Measurements from ENCODE around the gene TMEM8B.
"Not testable (repeated sequence)": the region's sequence is repeated elsewhere in the genome, so short reads cannot be mapped to it uniquely, and the experiment has no call there.

The TMEM8B gene

GRCh38 chr9:35906923-35907699 lies 78.1 kb downstream of the TMEM8B start:
- FAIRE-seq (no peak), DNase-seq (ENCODE audit: insufficient read length, low spot score) (no peak)
- TF ChIP-seq POLR2A (IDR thresholded peaks at IDR 0.05; ENCODE audit: low read depth, low read length) = no peak

DNA sequence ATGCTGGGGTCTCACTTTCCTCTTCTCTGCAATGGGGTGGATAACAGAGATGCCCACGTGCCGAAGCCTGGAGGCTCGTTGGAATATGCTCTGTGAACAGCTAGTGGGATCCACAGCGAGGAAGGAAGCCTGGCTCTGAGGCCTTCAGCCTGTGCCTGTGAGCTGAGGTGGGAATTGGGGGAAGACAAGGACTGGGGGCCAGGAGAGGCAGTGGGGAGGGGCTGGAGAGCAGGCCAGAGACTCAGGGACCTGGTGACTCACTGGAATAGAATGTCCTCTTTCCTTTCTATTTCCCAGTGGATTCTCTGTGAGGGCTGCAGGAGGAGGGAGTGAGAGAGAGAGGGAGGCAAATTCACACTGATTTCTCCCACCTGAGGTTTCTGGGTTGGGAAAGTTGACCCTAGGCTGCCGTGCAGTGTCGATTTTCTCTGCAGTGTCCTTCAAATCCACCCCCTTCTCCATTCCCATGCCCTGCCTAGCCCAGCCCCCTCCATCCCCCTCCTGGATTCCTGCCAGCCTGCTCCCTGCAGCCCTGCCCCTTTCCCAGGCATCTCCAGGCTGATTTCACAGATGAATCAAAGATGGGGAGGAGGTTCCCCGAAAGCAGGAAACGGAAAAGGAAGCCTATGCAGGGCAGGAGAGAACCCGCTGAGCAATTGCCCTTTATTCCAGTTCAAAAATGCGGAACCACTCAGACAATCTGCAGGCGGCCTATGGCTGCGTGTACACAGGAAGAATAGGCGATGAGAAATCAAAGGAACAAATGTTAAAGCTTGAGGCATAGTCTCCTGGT lies 78.9 kb downstream of the TMEM8B start:
- no peak for FAIRE-seq

DNA sequence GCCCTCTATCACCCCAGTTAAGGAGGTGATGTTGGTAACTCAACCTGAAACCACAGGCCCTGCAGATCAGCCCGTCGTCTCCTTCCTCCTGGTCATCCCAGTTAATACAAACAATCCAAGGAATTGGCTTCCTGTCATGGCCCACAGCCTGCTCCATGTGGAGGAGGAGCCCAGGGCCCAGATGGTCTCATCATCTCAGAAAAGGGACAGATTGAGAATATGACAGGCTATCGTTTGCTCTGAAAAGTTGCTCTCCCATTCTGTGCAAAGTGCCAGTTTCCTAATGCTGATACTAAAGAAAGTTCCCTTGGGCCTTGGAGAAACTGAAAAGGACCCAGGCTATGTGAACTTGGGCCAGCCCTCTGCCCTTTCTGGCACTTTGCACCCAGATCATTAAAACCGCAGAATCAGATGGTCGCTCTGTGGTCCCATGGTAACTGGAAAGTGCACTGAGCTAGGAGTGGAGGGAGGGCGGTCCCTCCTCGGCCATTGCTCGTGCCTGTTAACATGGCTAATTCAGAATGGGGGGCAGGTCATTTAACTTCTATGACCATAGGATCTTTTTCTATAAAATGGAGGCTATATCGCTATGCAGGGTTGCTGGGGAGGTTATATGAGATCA lies 79.6 kb downstream of the TMEM8B start:
- DNase-seq (ENCODE audit: insufficient read length, low spot score) = no peak
- TF ChIP-seq POLR2A (IDR thresholded peaks at IDR 0.05; ENCODE audit: low read depth, low read length) = no peak
- no peak for FAIRE-seq

More for the DNA sequence above, 78.9 kb downstream of the TMEM8B start:
- peak; percentile 17; the same call in 1 of the 2 replicates for TF ChIP-seq POLR2A (IDR thresholded peaks at IDR 0.05; ENCODE audit: low read depth, low read length)
- DNase-seq (ENCODE audit: insufficient read length, low spot score) = peak; percentile 60

DNA sequence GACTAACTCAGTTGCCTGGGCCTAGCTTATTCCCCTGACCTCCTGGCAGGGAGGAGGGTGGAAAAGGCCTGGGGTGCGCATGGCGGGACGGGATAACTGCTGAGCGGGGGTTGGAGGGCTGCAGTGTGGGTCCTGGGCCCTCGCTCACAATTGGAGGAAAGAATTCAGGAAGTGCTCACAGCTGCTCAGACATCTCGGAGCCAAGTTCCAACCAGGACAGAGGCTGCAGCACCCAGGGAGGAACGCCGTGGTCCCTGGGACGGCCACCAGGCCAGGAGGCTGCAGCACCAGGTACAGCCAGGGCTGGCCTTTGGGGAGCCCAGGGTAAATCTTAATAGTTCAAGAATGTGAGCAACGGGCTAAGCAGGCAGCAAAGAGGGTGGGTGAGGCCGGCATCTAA lies 80.2 kb downstream of the TMEM8B start, which contains the start of gene SPAAR:
Gene SPAAR (plus strand): TSS at position 217 of the 400 bp plus-strand sequence. CDS start 974 bp downstream, outside the sequence.
- no peak for TF ChIP-seq POLR2A (IDR thresholded peaks at IDR 0.05; ENCODE audit: low read depth, low read length)
- no peak for DNase-seq (ENCODE audit: insufficient read length, low spot score)
- no peak for FAIRE-seq

GRCh38 chr9:35909687-35910612 lies 80.9 kb downstream of the TMEM8B start:
- TF ChIP-seq POLR2A (IDR thresholded peaks at IDR 0.05; ENCODE audit: low read depth, low read length) = no peak
- FAIRE-seq (no peak), DNase-seq (ENCODE audit: insufficient read length, low spot score) (no peak)

DNA sequence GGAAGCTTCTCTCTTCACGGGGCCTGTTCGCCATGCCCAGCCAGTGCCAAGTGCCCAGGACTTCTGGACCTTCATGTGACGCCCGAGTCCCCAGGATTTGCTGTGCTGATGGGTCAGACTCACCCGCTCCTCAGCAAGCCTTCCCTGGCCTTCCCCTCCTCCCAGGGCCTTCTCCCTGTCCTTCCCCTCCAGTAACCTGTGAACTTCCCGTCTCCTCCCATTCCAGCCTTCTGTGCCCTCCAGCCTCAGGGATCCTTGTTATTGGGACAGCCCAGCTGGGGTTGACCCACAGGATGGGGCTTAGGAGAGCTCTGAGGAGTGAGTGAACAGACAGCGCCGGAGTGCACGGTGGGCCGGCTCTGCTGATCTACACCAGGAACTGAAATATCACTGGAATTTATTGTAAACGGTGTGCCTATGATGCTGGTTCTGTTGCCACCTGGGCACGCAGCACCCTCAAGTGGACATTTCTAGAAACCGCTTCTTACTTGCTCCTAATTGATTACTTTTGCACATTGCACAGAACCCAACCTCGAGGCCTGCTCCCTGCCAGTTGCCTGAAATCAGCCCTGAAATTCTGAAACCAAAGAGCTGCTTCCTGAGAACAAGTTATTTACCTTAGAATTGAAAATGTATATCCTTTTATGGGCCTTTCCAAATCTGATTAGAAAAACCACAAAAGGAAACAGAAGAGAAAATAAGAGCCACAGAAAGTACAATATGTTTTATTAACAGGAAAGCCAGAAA lies 81.8 kb downstream of the TMEM8B start:
- no peak for TF ChIP-seq POLR2A (IDR thresholded peaks at IDR 0.05; ENCODE audit: low read depth, low read length)
- DNase-seq (ENCODE audit: insufficient read length, low spot score) = no peak
- FAIRE-seq = no peak

GRCh38 chr9:35911690-35912089 lies 82.7 kb downstream of the TMEM8B start:
- DNase-seq (ENCODE audit: insufficient read length, low spot score) (no peak), FAIRE-seq (no peak)
- TF ChIP-seq POLR2A (IDR thresholded peaks at IDR 0.05; ENCODE audit: low read depth, low read length) = no peak

DNA sequence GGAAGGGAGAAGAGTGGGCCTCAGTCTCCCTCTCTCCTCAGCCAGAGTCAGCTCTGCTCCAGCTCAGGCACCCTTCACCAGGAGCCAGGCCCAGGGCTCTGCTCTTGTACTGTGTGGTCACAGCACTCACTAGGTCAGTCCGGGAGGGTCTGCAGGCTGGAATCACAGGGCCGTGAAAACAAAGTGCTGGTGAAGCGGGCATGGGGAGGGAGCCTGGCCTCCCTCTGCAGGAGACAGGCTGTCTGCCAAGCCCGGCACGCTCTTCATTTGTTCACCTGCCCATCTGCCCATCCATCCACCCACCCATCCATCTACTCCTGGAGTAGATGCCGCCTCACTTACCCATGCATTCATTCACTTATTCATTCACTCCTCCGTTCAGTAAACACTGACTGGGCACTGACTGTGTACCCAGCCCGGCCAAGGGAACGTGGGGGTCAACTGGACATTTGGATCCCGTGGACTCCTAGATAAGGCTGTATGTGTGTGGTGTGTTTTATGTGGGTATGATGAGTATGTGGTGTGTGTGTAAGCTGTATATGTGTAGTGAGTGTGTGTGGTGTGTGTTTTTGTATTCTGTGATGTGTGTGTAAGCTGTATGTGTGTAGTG lies 83.9 kb downstream of the TMEM8B start:
- FAIRE-seq (no peak), DNase-seq (ENCODE audit: insufficient read length, low spot score) (no peak)
- TF ChIP-seq POLR2A (IDR thresholded peaks at IDR 0.05; ENCODE audit: low read depth, low read length) = no peak

- not testable (repeated sequence) for DNase-seq (ENCODE audit: insufficient read length, low spot score); FAIRE-seq
Measured at GRCh38 chr9:35913429-35913828, 84.4 kb downstream of the TMEM8B start.

GRCh38 chr9:35914301-35914807 lies 85.3 kb downstream of the TMEM8B start:
- peak; percentile 57 for FAIRE-seq
- no peak for TF ChIP-seq POLR2A (IDR thresholded peaks at IDR 0.05; ENCODE audit: low read depth, low read length)
- no peak for DNase-seq (ENCODE audit: insufficient read length, low spot score)
